Upper lobe of left lung (tissue), 4 donors: ENCODE measurements around the gene AVP.

Source experiments
- EP300 ChIP-seq, 4 donors: sonication (generic); formaldehyde crosslinking; IDR thresholded peaks; one replicate each; pipeline ENCODE4 v1.5.1; 2017; ENCODE audit warnings: antibody characterized with exemption in 4 of 4, control low read depth in 2 of 4
- POLR2A ChIP-seq, 4 donors: fragments of 450-650 bp; IDR thresholded peaks; one replicate each; pipeline ENCODE4 v1.5.1; 2016 to 2017; ENCODE audit warnings: antibody characterized with exemption in 4 of 4, mild to moderate bottlenecking in 2 of 4
- POLR2AphosphoS5 ChIP-seq, 2 donors: sonication (generic); formaldehyde crosslinking; IDR thresholded peaks; one replicate each; pipeline ENCODE4 v1.5.1; 2017; ENCODE audit warnings: antibody characterized with exemption in 2 of 2
- TF ChIP-seq, protein P1 (sequence below), 6 experiments: fragments of 450-650 bp in 4 of 6; fragments of 200-600 bp in 2 of 6; sonication (generic) in 2 of 6; IDR thresholded peaks; one replicate each; pipeline ENCODE4 v1.5.1; 2016 to 2019; ENCODE audit warnings: antibody characterized with exemption in 6 of 6

DNA sequence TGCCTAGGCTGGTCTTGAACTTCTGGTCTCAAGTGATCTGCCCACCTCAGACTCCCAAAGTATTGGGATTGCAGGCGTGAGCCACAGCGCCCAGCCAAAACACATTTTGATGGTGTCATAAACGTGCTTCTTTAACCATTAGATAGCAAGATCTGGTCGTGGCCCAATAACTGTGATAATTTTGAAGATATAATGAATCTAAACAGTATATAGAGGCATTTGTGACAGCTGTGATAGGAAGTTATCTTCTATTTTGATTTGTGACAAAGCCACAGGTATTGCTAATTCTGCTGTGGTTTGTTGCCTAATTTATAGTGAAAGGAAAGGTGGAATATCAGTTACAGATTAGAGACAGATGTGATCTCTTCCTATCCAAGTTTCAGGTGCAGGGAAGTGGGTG lies 13.8 kb downstream of the AVP start:
- TF ChIP-seq, protein P1, sequence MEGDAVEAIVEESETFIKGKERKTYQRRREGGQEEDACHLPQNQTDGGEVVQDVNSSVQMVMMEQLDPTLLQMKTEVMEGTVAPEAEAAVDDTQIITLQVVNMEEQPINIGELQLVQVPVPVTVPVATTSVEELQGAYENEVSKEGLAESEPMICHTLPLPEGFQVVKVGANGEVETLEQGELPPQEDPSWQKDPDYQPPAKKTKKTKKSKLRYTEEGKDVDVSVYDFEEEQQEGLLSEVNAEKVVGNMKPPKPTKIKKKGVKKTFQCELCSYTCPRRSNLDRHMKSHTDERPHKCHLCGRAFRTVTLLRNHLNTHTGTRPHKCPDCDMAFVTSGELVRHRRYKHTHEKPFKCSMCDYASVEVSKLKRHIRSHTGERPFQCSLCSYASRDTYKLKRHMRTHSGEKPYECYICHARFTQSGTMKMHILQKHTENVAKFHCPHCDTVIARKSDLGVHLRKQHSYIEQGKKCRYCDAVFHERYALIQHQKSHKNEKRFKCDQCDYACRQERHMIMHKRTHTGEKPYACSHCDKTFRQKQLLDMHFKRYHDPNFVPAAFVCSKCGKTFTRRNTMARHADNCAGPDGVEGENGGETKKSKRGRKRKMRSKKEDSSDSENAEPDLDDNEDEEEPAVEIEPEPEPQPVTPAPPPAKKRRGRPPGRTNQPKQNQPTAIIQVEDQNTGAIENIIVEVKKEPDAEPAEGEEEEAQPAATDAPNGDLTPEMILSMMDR (IDR thresholded peaks at IDR 0.05): no peak
- no peak for TF ChIP-seq POLR2AphosphoS5 (IDR thresholded peaks at IDR 0.05)
- TF ChIP-seq EP300 (IDR thresholded peaks at IDR 0.05): no peak
- TF ChIP-seq POLR2A (IDR thresholded peaks at IDR 0.05): no peak
